Stimulated activated CD4-positive, alpha-beta T cell treated with anti-CD3 and anti-CD28 coated beads, Interleukin-4, amount 100 ng/mL, for 24 hours (primary cell): ENCODE measurements around the gene NF1.
"Not testable (repeated sequence)": the region's sequence is repeated elsewhere in the genome, so short reads cannot be mapped to it uniquely, and the experiment has no call there.

ENCODE experiments used
- DNase-seq: peaks from one replicate; pipeline ENCODE4 v3.0.0-alpha.2; 2020

NF1 gene

GRCh38 chr17:31195305-31195704 lies 100.5 kb downstream of the NF1 start:
- DNase-seq = no peak

- DNase-seq = no peak
Observed at GRCh38 chr17:31198026-31198425, 103.2 kb downstream of the NF1 start.

- not testable (repeated sequence) for DNase-seq
Observed at GRCh38 chr17:31198666-31199065, 103.9 kb downstream of the NF1 start.

- no peak for DNase-seq
Observed at GRCh38 chr17:31200287-31200686, 105.5 kb downstream of the NF1 start.

GRCh38 chr17:31202968-31203367 lies 108.2 kb downstream of the NF1 start:
- DNase-seq = no peak

GRCh38 chr17:31211352-31212012 lies 116.7 kb downstream of the NF1 start:
- DNase-seq = no peak

- DNase-seq = no peak
Observed at GRCh38 chr17:31216031-31216751, 121.4 kb downstream of the NF1 start.

GRCh38 chr17:31224366-31224765 lies 129.6 kb downstream of the NF1 start:
- DNase-seq = no peak

- no peak for DNase-seq
Observed at GRCh38 chr17:31225831-31226230, 131.1 kb downstream of the NF1 start.

- DNase-seq = no peak
Observed at GRCh38 chr17:31226373-31226772, 131.6 kb downstream of the NF1 start.

- DNase-seq = no peak
Observed at GRCh38 chr17:31226950-31227349, 132.2 kb downstream of the NF1 start.

- DNase-seq = no peak
Observed at GRCh38 chr17:31231852-31232251, 137.1 kb downstream of the NF1 start.

- DNase-seq = no peak
Observed at GRCh38 chr17:31235110-31235509, 140.3 kb downstream of the NF1 start.

- DNase-seq = no peak
Observed at GRCh38 chr17:31236137-31236536, 141.4 kb downstream of the NF1 start.

- no peak for DNase-seq
Observed at GRCh38 chr17:31236712-31237111, 141.9 kb downstream of the NF1 start.

GRCh38 chr17:31241116-31241515 lies 146.3 kb downstream of the NF1 start:
- no peak for DNase-seq

- DNase-seq = no peak
Observed at GRCh38 chr17:31248986-31249834, 154.4 kb downstream of the NF1 start.

GRCh38 chr17:31249835-31250141 lies 155.0 kb downstream of the NF1 start:
- no peak for DNase-seq

GRCh38 chr17:31250229-31250628 lies 155.5 kb downstream of the NF1 start:
- DNase-seq = no peak

GRCh38 chr17:31251105-31251969 lies 156.6 kb downstream of the NF1 start:
- DNase-seq = no peak

- no peak for DNase-seq
Observed at GRCh38 chr17:31251970-31252328, 157.2 kb downstream of the NF1 start.

- DNase-seq = no peak
Observed at GRCh38 chr17:31252741-31253140, 158.0 kb downstream of the NF1 start.

GRCh38 chr17:31254654-31255053 lies 159.9 kb downstream of the NF1 start:
- no peak for DNase-seq
